ENCODE data around the gene KATNBL1. TPM values are rescaled to one million over a fixed set of nuclear protein-coding genes. Genes with fewer than 3 reads are reported as not detected.
"Not testable (repeated sequence)": the region's sequence is repeated elsewhere in the genome, so short reads cannot be mapped to it uniquely, and the experiment has no call there.

KATNBL1 gene
- total RNA-seq, 4 donors from 2014 or later = 28.6 to 60.7 (median 40.0) TPM

- Histone ChIP-seq H3K36me3 (peaks cover 0 to 8% of the 10 kb centered on the region in 2 donors), H3K9me3 (no peaks in the 10 kb centered on the region), H3K27ac (no peak overlapping the region), H3K4me1 (peaks cover 0 to 10% (median 3%) of the 10 kb centered on the region in 3 donors), H3K27me3 (no peaks in the 10 kb centered on the region), H3K4me3 (no peak overlapping the region)
- ATAC-seq = no peak
- 67 to 71% methylated on average over 1 of the region's 1 CpG for WGBS, 2 donors (ENCODE audit: low coverage in 1 of 2)
- TF ChIP-seq POLR2AphosphoS5 (IDR thresholded peaks at IDR 0.05) = no peak
- TF ChIP-seq, protein P1, sequence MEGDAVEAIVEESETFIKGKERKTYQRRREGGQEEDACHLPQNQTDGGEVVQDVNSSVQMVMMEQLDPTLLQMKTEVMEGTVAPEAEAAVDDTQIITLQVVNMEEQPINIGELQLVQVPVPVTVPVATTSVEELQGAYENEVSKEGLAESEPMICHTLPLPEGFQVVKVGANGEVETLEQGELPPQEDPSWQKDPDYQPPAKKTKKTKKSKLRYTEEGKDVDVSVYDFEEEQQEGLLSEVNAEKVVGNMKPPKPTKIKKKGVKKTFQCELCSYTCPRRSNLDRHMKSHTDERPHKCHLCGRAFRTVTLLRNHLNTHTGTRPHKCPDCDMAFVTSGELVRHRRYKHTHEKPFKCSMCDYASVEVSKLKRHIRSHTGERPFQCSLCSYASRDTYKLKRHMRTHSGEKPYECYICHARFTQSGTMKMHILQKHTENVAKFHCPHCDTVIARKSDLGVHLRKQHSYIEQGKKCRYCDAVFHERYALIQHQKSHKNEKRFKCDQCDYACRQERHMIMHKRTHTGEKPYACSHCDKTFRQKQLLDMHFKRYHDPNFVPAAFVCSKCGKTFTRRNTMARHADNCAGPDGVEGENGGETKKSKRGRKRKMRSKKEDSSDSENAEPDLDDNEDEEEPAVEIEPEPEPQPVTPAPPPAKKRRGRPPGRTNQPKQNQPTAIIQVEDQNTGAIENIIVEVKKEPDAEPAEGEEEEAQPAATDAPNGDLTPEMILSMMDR (IDR thresholded peaks at IDR 0.05) = no peak
- no peak for TF ChIP-seq POLR2A (IDR thresholded peaks at IDR 0.05)
- TF ChIP-seq EP300 (IDR thresholded peaks at IDR 0.05) = no peak
Observed at GRCh38 chr15:34203305-34203704, 6.6 kb downstream of the KATNBL1 start.

DNA sequence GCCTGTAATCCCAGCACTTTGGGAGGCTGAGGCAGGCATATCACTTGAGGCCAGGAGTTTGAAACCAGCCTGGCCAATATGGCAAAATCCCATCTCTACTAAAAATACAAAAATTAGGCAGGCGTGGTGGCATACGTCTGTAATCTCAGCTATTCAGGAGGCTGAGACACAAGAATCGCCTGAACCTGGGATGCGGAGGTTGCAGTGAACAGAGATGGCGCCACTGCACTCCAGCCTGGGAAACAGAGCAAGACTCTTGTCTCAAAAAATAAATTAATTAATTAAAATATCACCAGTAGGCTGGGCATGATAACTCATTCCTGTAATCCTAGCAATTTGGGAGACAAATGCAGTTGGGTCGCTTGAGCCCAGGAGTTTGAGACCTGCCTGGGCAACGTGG, 16.6 kb downstream of the KATNBL1 start:
- H3K27ac ChIP-seq, H3K27me3 ChIP-seq, H3K9me3 ChIP-seq, H3K36me3 ChIP-seq, ATAC-seq, H3K4me3 ChIP-seq: not testable (repeated sequence)
- 85 to 86% methylated on average over 7 of the region's 7 CpGs for WGBS, 2 donors (ENCODE audit: low coverage in 1 of 2)
- peaks cover 0 to 15% (median 0%) of the 10 kb centered on the region in 3 donors for H3K4me1 ChIP-seq

GRCh38 chr15:34188711-34189110, 21.2 kb downstream of the KATNBL1 start:
- Histone ChIP-seq H3K27ac (no peak overlapping the region), H3K9me3 (no peaks in the 10 kb centered on the region), H3K27me3 (no peaks in the 10 kb centered on the region), H3K4me1 (peaks cover 0 to 31% (median 0%) of the 10 kb centered on the region in 3 donors), H3K4me3 (no peak overlapping the region), H3K36me3 (peaks cover 0 to 7% of the 10 kb centered on the region in 2 donors)
- 75% methylated on average over 5 of the region's 5 CpGs for WGBS, 2 donors (ENCODE audit: low coverage in 1 of 2)
- no peak for TF ChIP-seq EP300 (IDR thresholded peaks at IDR 0.05)
- TF ChIP-seq POLR2AphosphoS5 (IDR thresholded peaks at IDR 0.05) = no peak
- no peak for TF ChIP-seq POLR2A (IDR thresholded peaks at IDR 0.05)
- TF ChIP-seq, protein P1 (IDR thresholded peaks at IDR 0.05) = no peak
- ATAC-seq = no peak

DNA sequence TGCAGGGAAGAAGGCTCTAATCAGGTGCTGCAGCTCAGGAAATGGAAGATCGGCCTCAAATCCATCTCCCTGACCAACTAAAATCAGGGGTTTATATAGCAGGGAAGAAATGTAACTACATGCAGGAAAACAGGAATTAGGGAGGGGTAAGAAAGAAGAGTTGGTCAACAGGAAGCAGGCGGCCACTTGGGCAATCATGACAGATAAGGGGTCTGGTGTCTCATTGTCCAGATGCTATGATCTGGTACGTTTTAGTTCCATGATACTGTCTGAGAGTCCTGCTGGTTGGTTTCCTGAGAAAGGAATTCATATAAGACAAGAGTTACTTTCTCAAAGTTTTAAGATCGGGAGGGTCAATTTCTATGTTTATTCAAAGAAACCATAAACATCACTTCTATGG, 24.2 kb downstream of the KATNBL1 start:
- H3K36me3 ChIP-seq = peaks cover 0 to 7% of the 10 kb centered on the region in 2 donors
- H3K9me3 ChIP-seq = no peaks in the 10 kb centered on the region
- WGBS, 2 donors (ENCODE audit: low coverage in 1 of 2) = 89 to 95% methylated on average over 3 to 4 of the region's 4 CpGs
- H3K4me3 ChIP-seq = no peak overlapping the region
- H3K27me3 ChIP-seq = no peaks in the 10 kb centered on the region
- H3K27ac ChIP-seq = no peak overlapping the region
- H3K4me1 ChIP-seq = peaks cover 0 to 44% (median 0%) of the 10 kb centered on the region in 3 donors
- TF ChIP-seq, protein P1 (IDR thresholded peaks at IDR 0.05) = no peak
- TF ChIP-seq POLR2AphosphoS5 (IDR thresholded peaks at IDR 0.05) (no peak), POLR2A (IDR thresholded peaks at IDR 0.05) (no peak), EP300 (IDR thresholded peaks at IDR 0.05) (no peak)
- no peak for ATAC-seq

DNA sequence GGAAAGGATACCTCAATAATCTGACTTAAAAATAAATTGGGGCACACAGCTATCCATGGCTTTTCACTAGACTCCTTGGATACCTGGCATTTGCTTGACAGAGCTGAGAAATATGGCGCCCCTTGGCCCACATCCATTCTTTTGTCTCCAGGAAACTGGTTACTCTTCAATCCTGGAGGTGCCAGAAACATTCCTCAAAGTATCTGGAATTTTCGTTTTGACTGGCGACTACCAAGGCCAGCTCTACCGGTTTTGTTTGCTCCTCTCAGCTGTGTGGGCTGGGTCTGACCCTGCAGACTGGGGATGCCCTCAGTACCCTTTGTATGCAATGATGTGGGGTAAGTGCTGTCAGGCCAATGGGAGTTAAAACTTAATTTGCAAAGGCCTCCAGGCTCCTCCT, 27.0 kb downstream of the KATNBL1 start:
- no peak for ATAC-seq
- WGBS, 2 donors (ENCODE audit: low coverage in 1 of 2) = 30 to 50% methylated on average over 1 to 4 of the region's 4 CpGs
- no peak overlapping the region for H3K4me3 ChIP-seq
- H3K27me3 ChIP-seq = no peaks in the 10 kb centered on the region
- TF ChIP-seq, protein P1 (IDR thresholded peaks at IDR 0.05) = no peak
- TF ChIP-seq EP300 (IDR thresholded peaks at IDR 0.05) (no peak), POLR2A (IDR thresholded peaks at IDR 0.05) (no peak)
- peaks cover 0 to 7% of the 10 kb centered on the region in 2 donors for H3K36me3 ChIP-seq
- no peaks in the 10 kb centered on the region for H3K9me3 ChIP-seq
- H3K27ac ChIP-seq = no peak overlapping the region
- peaks cover 0 to 26% (median 0%) of the 10 kb centered on the region in 3 donors for H3K4me1 ChIP-seq
